Muscle of leg (tissue), 11 donors: ENCODE measurements around the gene MYO7A. TPM values are rescaled to one million over a fixed set of nuclear protein-coding genes. Genes with fewer than 3 reads are reported as not detected.

Experiments
- DNase-seq: peaks from one replicate; pipeline ENCODE4 v3.0.0; 2013
- H3K27ac ChIP-seq: one replicate; pipeline ENCODE4 v1.5.1; 2013; ENCODE audit warnings: mild to moderate bottlenecking, low read length, control low read depth
- H3K27me3 ChIP-seq: one replicate; pipeline ENCODE4 v1.6.1; 2013; ENCODE audit warnings: low read length; ENCODE audit not compliant: control insufficient read depth, insufficient read depth
- H3K36me3 ChIP-seq: one replicate; pipeline ENCODE4 v1.6.1; 2013; ENCODE audit warnings: low read length; ENCODE audit not compliant: control insufficient read depth, insufficient read depth
- H3K4me1 ChIP-seq: one replicate; pipeline ENCODE4 v1.6.1; 2013; ENCODE audit warnings: low read length; ENCODE audit not compliant: control insufficient read depth, insufficient read depth
- H3K4me3 ChIP-seq: one replicate; pipeline ENCODE4 v1.5.1; 2013; ENCODE audit warnings: low read length, control low read depth
- H3K9me3 ChIP-seq: replicated peaks from 2 replicates; pipeline ENCODE4 v1.6.1; 2013; ENCODE audit warnings: low read depth, low read length; ENCODE audit not compliant: control insufficient read depth
- WGBS: methylation state at CpG from one replicate; pipeline ENCODE4 v1.1.5; 2013; ENCODE audit warnings: missing lambda C conversion rate; ENCODE audit not compliant: insufficient coverage; 5-methylcytosine and 5-hydroxymethylcytosine counted together
- polyA plus RNA-seq, 8 donors: library from polyadenylated mRNA; unstranded; fragments of 120-200 nt; gene quantifications; one replicate each; pipeline versions ENCODE4 v1.2.1 to v1.2.3, GENCODE V29; 2013; ENCODE audit warnings: inconsistent platforms in 1 of 8, low replicate concordance in 1 of 8; ENCODE audit not compliant: insufficient read length in 8 of 8, insufficient read depth in 1 of 8
- total RNA-seq: library from RNA; stranded (reverse); fragments of 120-200 nt; gene quantifications from one replicate; pipeline ENCODE4 v1.2.4, GENCODE V29; 2013

The MYO7A gene
- total and polyA plus RNA-seq, 9 donors = 2.2 to 6.5 (median 3.8) TPM

- DNase-seq = no peak
- peaks cover 17% of the 10 kb centered on the region for H3K4me1 ChIP-seq
- WGBS = 80% methylated on average over 3 of the region's 6 CpGs
- H3K27ac ChIP-seq = no peak overlapping the region
- no peaks in the 10 kb centered on the region for H3K27me3 ChIP-seq
- no peaks in the 10 kb centered on the region for H3K9me3 ChIP-seq
- H3K4me3 ChIP-seq = no peak overlapping the region
- peaks cover 17% of the 10 kb centered on the region for H3K36me3 ChIP-seq
These were observed 42.4 kb upstream of the MYO7A start for GRCh38 chr11:77085652-77086051.

GRCh38 chr11:77086521-77087472, 41.2 kb upstream of the MYO7A start:
- WGBS = 80% methylated on average over 16 of the region's 23 CpGs
- H3K4me1 ChIP-seq = peaks cover 22% of the 10 kb centered on the region
- no peak overlapping the region for H3K4me3 ChIP-seq
- H3K9me3 ChIP-seq = no peaks in the 10 kb centered on the region
- peaks cover 17% of the 10 kb centered on the region for H3K36me3 ChIP-seq
- no peak overlapping the region for H3K27ac ChIP-seq
- no peak for DNase-seq
- no peaks in the 10 kb centered on the region for H3K27me3 ChIP-seq

GRCh38 chr11:77087723-77088225, 40.3 kb upstream of the MYO7A start:
- Histone ChIP-seq H3K27me3 (no peaks in the 10 kb centered on the region), H3K9me3 (no peaks in the 10 kb centered on the region), H3K4me1 (peaks cover 21% of the 10 kb centered on the region), H3K4me3 (no peak overlapping the region), H3K27ac (no peak overlapping the region), H3K36me3 (peaks cover 17% of the 10 kb centered on the region)
- no peak for DNase-seq
- WGBS = 89% methylated on average over 5 of the region's 9 CpGs

GRCh38 chr11:77088236-77089003, 39.6 kb upstream of the MYO7A start:
- H3K27me3 ChIP-seq = no peaks in the 10 kb centered on the region
- peaks cover 17% of the 10 kb centered on the region for H3K36me3 ChIP-seq
- DNase-seq = no peak
- WGBS = 74% methylated on average over 7 of the region's 11 CpGs
- H3K4me1 ChIP-seq = peaks cover 21% of the 10 kb centered on the region
- H3K27ac ChIP-seq = no peak overlapping the region
- no peak overlapping the region for H3K4me3 ChIP-seq
- no peaks in the 10 kb centered on the region for H3K9me3 ChIP-seq

GRCh38 chr11:77089004-77089545, 39.0 kb upstream of the MYO7A start:
- H3K9me3 ChIP-seq = no peaks in the 10 kb centered on the region
- peaks cover 19% of the 10 kb centered on the region for H3K36me3 ChIP-seq
- 91% methylated on average over 3 of the region's 3 CpGs for WGBS
- no peak overlapping the region for H3K4me3 ChIP-seq
- H3K27ac ChIP-seq = no peak overlapping the region
- peaks cover 27% of the 10 kb centered on the region for H3K4me1 ChIP-seq
- no peaks in the 10 kb centered on the region for H3K27me3 ChIP-seq
- no peak for DNase-seq

- H3K4me3 ChIP-seq = no peak overlapping the region
- H3K4me1 ChIP-seq = peaks cover 36% of the 10 kb centered on the region
- DNase-seq = no peak
- H3K27ac ChIP-seq = no peak overlapping the region
- 77% methylated on average over 4 of the region's 4 CpGs for whole genome bisulfite sequencing
- no peaks in the 10 kb centered on the region for H3K9me3 ChIP-seq
- H3K27me3 ChIP-seq = no peaks in the 10 kb centered on the region
- H3K36me3 ChIP-seq = peaks cover 17% of the 10 kb centered on the region
These were observed 38.0 kb upstream of the MYO7A start for GRCh38 chr11:77090046-77090372.

GRCh38 chr11:77090373-77091111, 37.5 kb upstream of the MYO7A start:
- Histone ChIP-seq H3K36me3 (peaks cover 17% of the 10 kb centered on the region), H3K4me1 (peaks cover 39% of the 10 kb centered on the region), H3K27ac (no peak overlapping the region), H3K27me3 (no peaks in the 10 kb centered on the region), H3K4me3 (no peak overlapping the region), H3K9me3 (no peaks in the 10 kb centered on the region)
- WGBS = 60% methylated on average over 10 of the region's 13 CpGs
- no peak for DNase-seq

GRCh38 chr11:77091146-77091940, 36.7 kb upstream of the MYO7A start:
- Histone ChIP-seq H3K4me1 (peaks cover 46% of the 10 kb centered on the region), H3K27ac (no peak overlapping the region), H3K4me3 (no peak overlapping the region), H3K27me3 (no peaks in the 10 kb centered on the region), H3K36me3 (peaks cover 10% of the 10 kb centered on the region), H3K9me3 (no peaks in the 10 kb centered on the region)
- WGBS = 25% methylated on average over 6 of the region's 9 CpGs
- DNase-seq = peak; percentile 73

GRCh38 chr11:77092382-77092781, 35.7 kb upstream of the MYO7A start:
- Histone ChIP-seq H3K4me1 (peaks cover 47% of the 10 kb centered on the region), H3K36me3 (peaks cover 4% of the 10 kb centered on the region), H3K4me3 (no peak overlapping the region), H3K9me3 (no peaks in the 10 kb centered on the region), H3K27me3 (no peaks in the 10 kb centered on the region), H3K27ac (no peak overlapping the region)
- WGBS = 51% methylated on average over 4 of the region's 7 CpGs
- peak; percentile 52 for DNase-seq
